ENCODE measurements around the gene KLK4. TPM values are rescaled to one million over a fixed set of nuclear protein-coding genes. Genes with fewer than 3 reads are reported as not detected.

KLK4 gene
- total RNA-seq, 1 experiment from 2014 or later: 0.70 TPM

DNA sequence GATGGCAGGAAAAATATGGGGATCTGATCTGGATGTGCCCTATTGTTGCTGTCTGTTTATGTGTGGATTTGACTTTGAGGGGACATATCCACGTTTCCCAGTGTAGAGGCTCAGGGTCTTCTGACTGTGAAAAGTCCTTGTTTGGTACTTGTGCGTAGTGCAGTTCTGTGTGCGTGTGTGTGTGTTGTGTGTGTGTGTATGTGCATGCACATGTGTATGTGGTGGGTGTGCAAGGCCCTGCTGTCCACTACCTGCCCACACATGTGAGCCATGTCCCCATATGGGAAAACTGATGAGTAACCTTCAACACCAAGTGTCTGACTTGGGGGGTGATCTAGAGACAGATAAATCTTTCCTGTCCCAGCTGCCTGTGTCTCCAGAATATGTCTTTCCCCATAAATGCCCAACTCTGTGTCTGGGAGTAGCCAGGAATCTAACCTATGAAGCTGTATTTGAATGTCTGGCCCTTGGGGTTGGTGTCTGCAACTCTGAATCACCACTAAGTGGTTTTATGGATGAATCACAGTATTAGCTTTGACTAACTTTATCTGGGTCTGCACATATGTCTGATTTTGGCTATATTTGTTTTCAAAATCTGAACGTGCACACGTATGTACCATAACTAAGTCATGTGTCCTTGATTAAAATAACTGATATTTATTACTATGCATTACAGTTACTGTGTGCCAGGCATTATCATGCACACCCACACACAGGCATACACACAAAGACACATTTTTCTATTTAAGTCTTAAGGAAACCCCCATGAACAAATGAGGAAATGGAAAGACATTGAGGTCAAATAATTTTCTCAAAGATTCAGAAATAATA, 20.6 kb downstream of the KLK4 start:
- ATAC-seq (no peak), DNase-seq (ENCODE audit: low spot score) (no peak)
- Mint-ChIP-seq H3K9me3 (peaks cover 49% of the 10 kb centered on the region), H3K4me1 (no peaks in the 10 kb centered on the region), H3K36me3 (peaks cover 24% of the 10 kb centered on the region), H3K4me3 (no peak overlapping the region), H3K27me3 (ENCODE audit: low read depth) (peaks cover 57% of the 10 kb centered on the region), H3K27ac (no peak overlapping the region)
- CTCF ChIA-PET: no interaction called here
- POLR2A ChIA-PET: no interaction called here
- TF ChIP-seq SP1 (CRISPR knock-in tag; conservative IDR thresholded peaks at IDR 0.05) (no peak), STAT6 (CRISPR knock-in tag; conservative IDR thresholded peaks at IDR 0.05; ENCODE audit: low read depth) (no peak), RELA (CRISPR knock-in tag; IDR thresholded peaks at IDR 0.05; ENCODE audit: borderline replicate concordance) (no peak), NR2C2 (CRISPR knock-in tag; IDR thresholded peaks at IDR 0.05) (no peak), FOXJ3 (CRISPR knock-in tag; IDR thresholded peaks at IDR 0.05; ENCODE audit: borderline replicate concordance) (no peak), OVOL2 (CRISPR knock-in tag; IDR thresholded peaks at IDR 0.05; ENCODE audit: borderline replicate concordance) (no peak), HMGA2 (CRISPR knock-in tag; IDR thresholded peaks at IDR 0.05) (no peak), TP53 (CRISPR knock-in tag; IDR thresholded peaks at IDR 0.05) (no peak), ZNF263 (CRISPR knock-in tag; IDR thresholded peaks at IDR 0.05; ENCODE audit: low read depth) (no peak)
- TF ChIP-seq, protein P1, sequence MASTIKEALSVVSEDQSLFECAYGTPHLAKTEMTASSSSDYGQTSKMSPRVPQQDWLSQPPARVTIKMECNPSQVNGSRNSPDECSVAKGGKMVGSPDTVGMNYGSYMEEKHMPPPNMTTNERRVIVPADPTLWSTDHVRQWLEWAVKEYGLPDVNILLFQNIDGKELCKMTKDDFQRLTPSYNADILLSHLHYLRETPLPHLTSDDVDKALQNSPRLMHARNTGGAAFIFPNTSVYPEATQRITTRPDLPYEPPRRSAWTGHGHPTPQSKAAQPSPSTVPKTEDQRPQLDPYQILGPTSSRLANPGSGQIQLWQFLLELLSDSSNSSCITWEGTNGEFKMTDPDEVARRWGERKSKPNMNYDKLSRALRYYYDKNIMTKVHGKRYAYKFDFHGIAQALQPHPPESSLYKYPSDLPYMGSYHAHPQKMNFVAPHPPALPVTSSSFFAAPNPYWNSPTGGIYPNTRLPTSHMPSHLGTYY (CRISPR knock-in tag; IDR thresholded peaks at IDR 0.05): no peak

DNA sequence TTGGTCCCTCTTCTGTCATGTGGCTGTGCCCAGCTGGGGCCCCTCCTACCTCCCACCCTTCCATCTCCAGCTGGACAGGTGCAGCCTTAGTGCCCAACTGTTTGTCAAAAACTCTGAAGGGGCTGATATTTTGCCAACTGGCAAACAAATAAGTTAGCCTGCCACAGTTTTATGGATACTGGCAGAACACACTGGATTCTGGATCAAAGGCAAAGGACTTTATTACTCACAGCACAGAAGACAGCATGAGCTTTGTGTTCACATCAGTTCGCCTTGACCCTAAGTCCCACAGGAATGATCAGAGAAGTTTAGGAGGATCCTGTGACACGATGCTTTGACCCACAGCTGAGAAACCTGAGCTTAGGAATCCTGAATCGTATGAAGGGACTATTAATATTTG, 21.6 kb downstream of the KLK4 start:
- Mint-ChIP-seq H3K9me3 (peaks cover 39% of the 10 kb centered on the region), H3K36me3 (peaks cover 15% of the 10 kb centered on the region; the same call in 1 of the 2 replicates), H3K27ac (no peak overlapping the region), H3K4me3 (no peak overlapping the region), H3K27me3 (ENCODE audit: low read depth) (peaks cover 52% of the 10 kb centered on the region), H3K4me1 (no peaks in the 10 kb centered on the region)
- POLR2A ChIA-PET: no interaction called here
- ATAC-seq (no peak), DNase-seq (ENCODE audit: low spot score) (no peak)
- CTCF ChIA-PET: interaction anchor here (0.8 kb wide), 1 partner anchor 205 kb away, joined by 7 read pairs; no protein-coding TSS in a partner anchor
- TF ChIP-seq ZNF532 (CRISPR knock-in tag; IDR thresholded peaks at IDR 0.05; ENCODE audit: borderline replicate concordance) (no peak), HMGA2 (CRISPR knock-in tag; IDR thresholded peaks at IDR 0.05) (no peak), AFF4 (CRISPR knock-in tag; IDR thresholded peaks at IDR 0.05; ENCODE audit: borderline replicate concordance) (no peak), AR (CRISPR knock-in tag; IDR thresholded peaks at IDR 0.05) (no peak), TP53 (CRISPR knock-in tag; IDR thresholded peaks at IDR 0.05) (no peak)
- TF ChIP-seq, protein P2, sequence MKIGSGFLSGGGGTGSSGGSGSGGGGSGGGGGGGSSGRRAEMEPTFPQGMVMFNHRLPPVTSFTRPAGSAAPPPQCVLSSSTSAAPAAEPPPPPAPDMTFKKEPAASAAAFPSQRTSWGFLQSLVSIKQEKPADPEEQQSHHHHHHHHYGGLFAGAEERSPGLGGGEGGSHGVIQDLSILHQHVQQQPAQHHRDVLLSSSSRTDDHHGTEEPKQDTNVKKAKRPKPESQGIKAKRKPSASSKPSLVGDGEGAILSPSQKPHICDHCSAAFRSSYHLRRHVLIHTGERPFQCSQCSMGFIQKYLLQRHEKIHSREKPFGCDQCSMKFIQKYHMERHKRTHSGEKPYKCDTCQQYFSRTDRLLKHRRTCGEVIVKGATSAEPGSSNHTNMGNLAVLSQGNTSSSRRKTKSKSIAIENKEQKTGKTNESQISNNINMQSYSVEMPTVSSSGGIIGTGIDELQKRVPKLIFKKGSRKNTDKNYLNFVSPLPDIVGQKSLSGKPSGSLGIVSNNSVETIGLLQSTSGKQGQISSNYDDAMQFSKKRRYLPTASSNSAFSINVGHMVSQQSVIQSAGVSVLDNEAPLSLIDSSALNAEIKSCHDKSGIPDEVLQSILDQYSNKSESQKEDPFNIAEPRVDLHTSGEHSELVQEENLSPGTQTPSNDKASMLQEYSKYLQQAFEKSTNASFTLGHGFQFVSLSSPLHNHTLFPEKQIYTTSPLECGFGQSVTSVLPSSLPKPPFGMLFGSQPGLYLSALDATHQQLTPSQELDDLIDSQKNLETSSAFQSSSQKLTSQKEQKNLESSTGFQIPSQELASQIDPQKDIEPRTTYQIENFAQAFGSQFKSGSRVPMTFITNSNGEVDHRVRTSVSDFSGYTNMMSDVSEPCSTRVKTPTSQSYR (CRISPR knock-in tag; IDR thresholded peaks at IDR 0.05): no peak

Measured in WTC11 (cell line).